HEK293T (cell line): ENCODE data around the gene ALDH16A1.
"Not testable (repeated sequence)": the region's sequence is repeated elsewhere in the genome, so short reads cannot be mapped to it uniquely, and the experiment has no call there.

Experiments used
- BHLHE40 ChIP-seq: fragments of 450-650 bp; IDR thresholded peaks from 2 replicates; pipeline ENCODE4 v1.6.1; 2016; ENCODE audit warnings: mild to moderate bottlenecking, moderate library complexity, borderline replicate concordance
- CTBP1 ChIP-seq: fragments of 450-650 bp; IDR thresholded peaks from 2 replicates; pipeline ENCODE4 v1.6.1; 2016; ENCODE audit warnings: borderline replicate concordance
- ELF4 ChIP-seq: fragments of 450-650 bp; IDR thresholded peaks from 2 replicates; pipeline ENCODE4 v1.6.1; 2017; ENCODE audit warnings: antibody characterized with exemption
- FOXA1 ChIP-seq: fragments of 450-650 bp; IDR thresholded peaks from 2 replicates; pipeline ENCODE4 v1.6.1; 2016; ENCODE audit warnings: mild to moderate bottlenecking
- FOXM1 ChIP-seq: fragments of 450-650 bp; IDR thresholded peaks from 2 replicates; pipeline ENCODE4 v1.6.1; 2017; ENCODE audit warnings: mild to moderate bottlenecking, borderline replicate concordance
- SP1 ChIP-seq: fragments of 450-650 bp; IDR thresholded peaks from 2 replicates; pipeline ENCODE4 v1.6.1; 2017
- SUZ12 ChIP-seq: fragments of 450-650 bp; IDR thresholded peaks from 2 replicates; pipeline ENCODE4 v1.6.1; 2016; ENCODE audit warnings: mild to moderate bottlenecking
- TARDBP ChIP-seq: fragments of 450-650 bp; IDR thresholded peaks from 2 replicates; pipeline ENCODE4 v1.6.1; 2016

- not testable (repeated sequence) for TF ChIP-seq CTBP1, TARDBP, FOXM1, FOXA1, ELF4, SP1, BHLHE40, SUZ12
These were observed 20.5 kb downstream of the ALDH16A1 start for GRCh38 chr19:49473501-49473867.
